IMR-90 (cell line): ENCODE measurements around the gene VWA8. TPM values are rescaled to one million over a fixed set of nuclear protein-coding genes. Genes with fewer than 3 reads are reported as not detected.

Experiments
- ATAC-seq: fragments of 200-7000 bp; cut with Tn5 transposase; 2 replicates; pipeline ENCODE4 v1.9.1; 2020; ENCODE audit warnings: low read depth, mild to moderate bottlenecking, moderate library complexity
- BruUV-seq: library from RNA; stranded (reverse); fragments of 400-500 nt; replicated peaks from 2 replicates; lab custom pipeline; 2021; lab: Mats Ljungman, UMichigan
- CTCF ChIA-PET: fragments of 300-600 bp; formaldehyde crosslinking; extraction: SDS; loops from one replicate; lab custom pipeline; 2021; ENCODE audit warnings: antibody characterized with exemption; lab: Yijun Ruan, JAX
- POLR2A ChIA-PET: fragments of 300-600 bp; sonication (Branson Sonifier 250); formaldehyde crosslinking; loops from one replicate; lab custom pipeline; 2022; ENCODE audit warnings: antibody characterized with exemption; ENCODE audit not compliant: unreplicated experiment; lab: Charles Lee
- DNase-seq: peaks from one replicate; pipeline ENCODE4 v3.0.0; 2013
- H2AFZ ChIP-seq: replicated peaks from 2 replicates; pipeline ENCODE3; 2013; ENCODE audit warnings: low read length, mild to moderate bottlenecking; ENCODE audit not compliant: poor library complexity
- H2AK5ac ChIP-seq: 2 replicates; pipeline ENCODE4 v1.6.1; 2013; ENCODE audit warnings: low read depth, low read length, inconsistent platforms
- H2AK9ac ChIP-seq: replicated peaks from 2 replicates; pipeline ENCODE3; 2013; ENCODE audit warnings: mild to moderate bottlenecking, low read depth, low read length, moderate library complexity; ENCODE audit not compliant: poor library complexity
- H2BK120ac ChIP-seq: 2 replicates; pipeline ENCODE4 v1.6.1; 2013; ENCODE audit warnings: low read depth, low read length, inconsistent platforms
- H2BK15ac ChIP-seq: 3 replicates; pipeline ENCODE4 v1.6.1; 2013; ENCODE audit warnings: low read depth, low read length, inconsistent platforms
- H2BK20ac ChIP-seq: 2 replicates; pipeline ENCODE4 v1.6.1; 2013; ENCODE audit warnings: low read depth, mild to moderate bottlenecking, inconsistent platforms, low read length, moderate library complexity
- H2BK5ac ChIP-seq: 2 replicates; pipeline ENCODE4 v1.6.1; 2013; ENCODE audit warnings: mild to moderate bottlenecking, low read depth, low read length, inconsistent platforms; ENCODE audit not compliant: poor library complexity, severe bottlenecking
- H3K14ac ChIP-seq: replicated peaks from 2 replicates; pipeline ENCODE4 v1.6.1; 2013; ENCODE audit warnings: low read depth, low read length, inconsistent platforms
- H3K18ac ChIP-seq: 2 replicates; pipeline ENCODE4 v1.6.1; 2013; ENCODE audit warnings: low read depth, low read length, control low read depth
- H3K23ac ChIP-seq: 2 replicates; pipeline ENCODE4 v1.6.1; 2013; ENCODE audit warnings: low read depth, low read length, inconsistent platforms
- H3K27ac ChIP-seq: 2 replicates; pipeline ENCODE4 v1.5.1; 2013; ENCODE audit warnings: mild to moderate bottlenecking, control low read depth, low read length; ENCODE audit not compliant: insufficient read depth
- H3K27me3 ChIP-seq: 2 replicates; pipeline ENCODE4 v1.6.1; 2013; ENCODE audit warnings: low read length; ENCODE audit not compliant: control insufficient read depth, insufficient read depth
- H3K36me3 ChIP-seq: 2 replicates; pipeline ENCODE4 v1.6.1; 2013; ENCODE audit warnings: low read length, mixed read lengths; ENCODE audit not compliant: control insufficient read depth, insufficient read depth
- H3K4ac ChIP-seq: 2 replicates; pipeline ENCODE4 v1.6.1; 2013; ENCODE audit warnings: low read depth, low read length, inconsistent platforms
- H3K4me1 ChIP-seq: 2 replicates; pipeline ENCODE4 v1.6.1; 2013; ENCODE audit warnings: low read length, mixed read lengths; ENCODE audit not compliant: control insufficient read depth, insufficient read depth
- H3K4me2 ChIP-seq: 2 replicates; pipeline ENCODE4 v1.6.1; 2013; ENCODE audit warnings: low read depth, mild to moderate bottlenecking, control low read depth, low read length, moderate library complexity
- H3K4me3 ChIP-seq: 2 replicates; pipeline ENCODE4 v1.5.1; 2013; ENCODE audit warnings: low read depth, mild to moderate bottlenecking, control low read depth, low read length, moderate library complexity; ENCODE audit not compliant: insufficient read depth
- H3K56ac ChIP-seq: 2 replicates; pipeline ENCODE4 v1.6.1; 2013; ENCODE audit warnings: low read length, inconsistent platforms; ENCODE audit not compliant: insufficient read depth; ENCODE audit errors: extremely low read depth
- H3K79me1 ChIP-seq, 2 experiments: 2 replicates each; pipeline ENCODE4 v1.6.1; 2013; ENCODE audit warnings: low read length in 2 of 2, inconsistent platforms in 1 of 2, low read depth in 1 of 2
- H3K9ac ChIP-seq: 2 replicates; pipeline ENCODE4 v1.6.1; 2013; ENCODE audit warnings: low read depth, low read length, control low read depth
- H3K9me1 ChIP-seq: 2 replicates; pipeline ENCODE4 v1.6.1; 2013; ENCODE audit warnings: low read length, inconsistent platforms; ENCODE audit not compliant: insufficient read depth
- H3K9me3 ChIP-seq: 2 replicates; pipeline ENCODE4 v1.6.1; 2013; ENCODE audit warnings: low read length; ENCODE audit not compliant: control insufficient read depth, insufficient read depth
- H4K20me1 ChIP-seq: 2 replicates; pipeline ENCODE4 v1.6.1; 2013; ENCODE audit warnings: low read length, inconsistent platforms; ENCODE audit not compliant: insufficient read depth
- H4K5ac ChIP-seq: 2 replicates; pipeline ENCODE4 v1.6.1; 2013; ENCODE audit warnings: mild to moderate bottlenecking, low read depth, low read length, control low read depth
- H4K8ac ChIP-seq, 2 experiments: 2 replicates each; pipeline ENCODE4 v1.6.1; 2013; ENCODE audit warnings: low read depth in 2 of 2, low read length in 2 of 2, control low read depth in 1 of 2, inconsistent platforms in 1 of 2
- H4K91ac ChIP-seq: 2 replicates; pipeline ENCODE4 v1.6.1; 2013; ENCODE audit warnings: low read depth, low read length, inconsistent platforms; ENCODE audit not compliant: insufficient read depth
- FOS ChIP-seq: fragments of 150-350 bp; IDR thresholded peaks from 2 replicates; pipeline ENCODE4 v1.6.1; 2016; ENCODE audit warnings: low read depth, low read length
- NFE2L2 ChIP-seq: fragments of 150-350 bp; IDR thresholded peaks from 2 replicates; pipeline ENCODE4 v1.6.1; 2016; ENCODE audit warnings: low read depth, mild to moderate bottlenecking, low read length
- WGBS, 2 experiments: methylation state at CpG; one replicate each; pipeline versions ENCODE4 v1.1.5 to v1.1.7; 2013; ENCODE audit warnings: missing lambda C conversion rate in 2 of 2; ENCODE audit not compliant: insufficient read length in 1 of 2; ENCODE audit errors: extremely low coverage in 2 of 2; 5-methylcytosine and 5-hydroxymethylcytosine counted together
- dilution Hi-C: fragments of 300-500 bp; cut with HindIII; formaldehyde crosslinking; loops from one replicate; pipeline ENCODE4 v1.14.3; 2018; ENCODE audit warnings: low sequenced_read_pairs; ENCODE audit not compliant: unreplicated experiment
- in situ Hi-C: fragments of 300-500 bp; cut with MboI; formaldehyde crosslinking; loops from 3 replicates; pipeline ENCODE4 v1.14.3; 2019; ENCODE audit warnings: low sequenced_read_pairs, inconsistent platforms, mixed read lengths
- intact Hi-C: fragments of 100-400 bp; cut with micrococcal nuclease; formaldehyde crosslinking; loops from 2 replicates; pipeline ENCODE4 v1.10.0; 2022
- polyA plus RNA-seq, 3 experiments: library from polyadenylated mRNA; depleted of rRNA; stranded (reverse); fragments of >200 nt; gene quantifications; 2 replicates each; pipeline ENCODE4 v1.2.3, GENCODE V29; 2012; ENCODE audit warnings: low replicate concordance in 1 of 3
- total RNA-seq: library from RNA; depleted of rRNA; stranded (reverse); fragments of >200 nt; gene quantifications from 2 replicates; pipeline ENCODE4 v1.2.3, GENCODE V29; 2012

VWA8 gene
- total and polyA plus RNA-seq, 2 of the 4 experiments (the other 2 are of a cell fraction) = 5.9 to 18.3 TPM

DNA sequence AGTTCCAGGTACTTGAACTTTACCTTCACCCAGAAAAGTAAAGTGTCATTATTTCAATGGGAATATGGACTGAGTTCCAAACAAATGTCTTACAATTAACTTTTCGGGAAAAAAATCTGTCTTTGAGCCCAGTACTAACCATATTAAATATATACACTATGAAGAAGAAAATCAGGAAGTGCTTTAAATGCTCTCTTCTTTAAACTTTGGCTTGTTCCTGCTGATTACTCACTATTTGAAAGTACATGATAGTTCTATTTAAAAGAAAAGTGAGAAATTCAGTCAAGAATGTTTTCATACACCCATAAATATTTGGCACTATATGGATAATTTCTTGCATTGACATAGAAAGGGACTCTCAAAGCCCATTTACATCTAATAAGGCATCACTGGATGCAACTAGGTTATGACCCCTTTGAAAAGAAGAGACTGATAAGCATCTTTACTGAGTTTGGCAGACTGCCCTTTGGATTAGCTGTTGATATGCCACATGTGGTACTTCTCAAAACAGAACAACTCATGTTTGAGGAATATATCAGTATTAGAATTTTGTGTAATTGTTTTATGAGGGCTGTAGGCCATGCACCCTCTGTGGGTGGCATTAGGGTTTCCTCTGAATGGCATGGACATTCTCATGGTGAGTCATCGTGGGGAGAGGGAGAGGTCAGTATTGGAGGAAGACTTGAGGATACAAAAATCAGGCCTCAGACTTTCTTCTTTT is 25.0 kb upstream of the VWA8 start:
- Histone ChIP-seq H4K91ac (no peak overlapping the region), H2BK5ac (no peak overlapping the region), H3K79me1 (no peaks in the 10 kb centered on the region), H3K56ac (no peak overlapping the region), H4K5ac (no peak overlapping the region), H3K27me3 (no peaks in the 10 kb centered on the region), H2AFZ (peak overlapping the region; percentile 8), H3K23ac (no peak overlapping the region), H2AK5ac (no peak overlapping the region), H3K9me3 (no peaks in the 10 kb centered on the region), H3K4me2 (no peak overlapping the region), H3K4me1 (peaks cover 3% of the 10 kb centered on the region; the same call in 1 of the 2 replicates), H2BK15ac (no peak overlapping the region), H3K18ac (no peak overlapping the region), H2BK20ac (no peak overlapping the region), H2BK120ac (no peak overlapping the region), H3K14ac (no peak overlapping the region), H3K9me1 (no peaks in the 10 kb centered on the region), H2AK9ac (no peak overlapping the region), H3K9ac (no peak overlapping the region), H3K36me3 (no peaks in the 10 kb centered on the region), H4K8ac (no peak overlapping the region), H3K27ac (no peak overlapping the region), H4K20me1 (no peaks in the 10 kb centered on the region), H3K4ac (no peak overlapping the region), H3K4me3 (no peak overlapping the region)
- ChIA-PET CTCF (no interaction called here), POLR2A (no interaction called here)
- BruUV-seq = no TSS peak
- in situ Hi-C loops (no loop called here), dilution Hi-C loops (no loop called here), intact Hi-C loops (no loop called here)
- DNase-seq (peak; percentile 35), ATAC-seq (peak; percentile 57)
- TF ChIP-seq NFE2L2 (no peak), FOS (0 out of 2 replicates have a peak, but pooled peaks have one; percentile 10)
- WGBS, 2 experiments = no CpG with 5 or more reads among the region's 2 CpGs
